HepG2 (cell line): ENCODE results near the gene ATL2. TPM values are rescaled to one million over a fixed set of nuclear protein-coding genes. Genes with fewer than 3 reads are reported as not detected.

Experiments used
- ATAC-seq: fragments of 200-7000 bp; cut with Tn5 transposase; 3 replicates; pipeline ENCODE4 v1.9.1; 2020; ENCODE audit warnings: mild to moderate bottlenecking, moderate library complexity
- BruUV-seq: library from RNA; stranded (reverse); fragments of 400-500 nt; replicated peaks from 2 replicates; lab custom pipeline; 2021; lab: Mats Ljungman, UMichigan
- CTCF ChIA-PET: fragments of 300-600 bp; formaldehyde crosslinking; extraction: SDS; loops from one replicate; lab custom pipeline; 2021; ENCODE audit warnings: low total read pairs, inconsistent platforms, low intra/inter-chr PET ratio; lab: Yijun Ruan, JAX
- POLR2A ChIA-PET: fragments of 350-600 bp; sonication (Branson Sonifier 250); formaldehyde crosslinking; loops from one replicate; lab custom pipeline; 2020; ENCODE audit warnings: antibody characterized with exemption, inconsistent platforms; lab: Yijun Ruan, JAX
- DNase-seq: peaks from one replicate; pipeline ENCODE4 v3.0.0-alpha.2; 2015; ENCODE audit warnings: low spot score
- FAIRE-seq: peaks from 3 replicates; lab custom pipeline; 2011; peaks lifted over from hg19 to GRCh38; lab: Jason Lieb, UNC
- H2AFZ ChIP-seq: one replicate; pipeline ENCODE4 v1.6.1; 2011; ENCODE audit warnings: low read length, inconsistent platforms
- H3K27ac ChIP-seq: fragments of 300-600 bp; 3 replicates; pipeline ENCODE4 v1.8.0; 2011; ENCODE audit warnings: mixed run types, mild to moderate bottlenecking, mixed read lengths, low read length, inconsistent platforms; ENCODE audit not compliant: insufficient read depth; ENCODE audit errors: extremely low read length
- H3K27me3 ChIP-seq, 2 experiments: fragments of 200-600 bp in 1 of 2; 2 replicates in 1 of 2; 3 replicates in 1 of 2; pipeline versions ENCODE4 v1.6.0 to v1.8.0; 2011; ENCODE audit warnings: low read length in 2 of 2, mild to moderate bottlenecking in 2 of 2, moderate library complexity in 2 of 2, inconsistent platforms in 1 of 2; ENCODE audit not compliant: insufficient read depth in 2 of 2, control insufficient read depth in 1 of 2
- H3K36me3 ChIP-seq, 2 experiments: fragments of 200-600 bp in 1 of 2; replicated peaks in 1 of 2; 2 replicates in 1 of 2; 3 replicates in 1 of 2; pipeline versions ENCODE4 v1.5.1 to v1.8.0; 2011; ENCODE audit warnings: low read length in 2 of 2, inconsistent platforms in 1 of 2; ENCODE audit not compliant: insufficient read depth in 2 of 2, control insufficient read depth in 1 of 2
- H3K4me1 ChIP-seq: 2 replicates; pipeline ENCODE4 v1.5.1; 2012; ENCODE audit warnings: low read length, inconsistent platforms; ENCODE audit not compliant: insufficient read depth
- H3K4me2 ChIP-seq: 2 replicates; pipeline ENCODE4 v1.6.0; 2011; ENCODE audit warnings: low read depth, low read length, inconsistent platforms
- H3K4me3 ChIP-seq, 3 experiments: fragments of 200-600 bp in 1 of 3; sonication (generic), shearing (Covaris generic) in 1 of 3; replicated peaks in 1 of 3; 2 replicates each; pipeline ENCODE4 v1.5.1; 2011 to 2016; ENCODE audit warnings: low read length in 3 of 3, inconsistent platforms in 2 of 3, low read depth in 2 of 3, mild to moderate bottlenecking in 2 of 3, control low read depth in 1 of 3, mixed read lengths in 1 of 3; ENCODE audit not compliant: insufficient read depth in 1 of 3
- H3K79me2 ChIP-seq: one replicate; pipeline ENCODE4 v1.6.1; 2011; ENCODE audit warnings: low read length, inconsistent platforms; ENCODE audit not compliant: insufficient read depth
- H3K9ac ChIP-seq: 2 replicates; pipeline ENCODE4 v1.6.0; 2011; ENCODE audit warnings: mild to moderate bottlenecking, low read depth, low read length, inconsistent platforms; ENCODE audit not compliant: insufficient read depth
- H3K9me3 ChIP-seq: 2 replicates; pipeline ENCODE4 v1.5.1; 2012; ENCODE audit warnings: mild to moderate bottlenecking, low read length
- H4K20me1 ChIP-seq: 2 replicates; pipeline ENCODE4 v1.6.0; 2011; ENCODE audit warnings: inconsistent platforms, mild to moderate bottlenecking, low read length, moderate library complexity; ENCODE audit not compliant: insufficient read depth
- CBX1 ChIP-seq: IDR thresholded peaks from one replicate; pipeline ENCODE4 v1.6.1; 2016; ENCODE audit warnings: antibody characterized with exemption, low read depth
- MAFF ChIP-seq: IDR thresholded peaks from 2 replicates; pipeline ENCODE4 v1.6.1; 2011; ENCODE audit warnings: low read depth, low read length, improper control_type of control experiment
- MAFK ChIP-seq, 2 experiments: IDR thresholded peaks in 1 of 2; conservative IDR thresholded peaks in 1 of 2; 2 replicates each; pipeline ENCODE4 v1.6.1; 2011; ENCODE audit warnings: improper control_type of control experiment in 2 of 2, low read length in 2 of 2
- RXRA ChIP-seq: sonication (generic); formaldehyde crosslinking; IDR thresholded peaks from 2 replicates; pipeline ENCODE4 v1.5.1; 2020; ENCODE audit warnings: missing genetic modification reagents
- ZNF530 ChIP-seq: sonication (generic); formaldehyde crosslinking; IDR thresholded peaks from 2 replicates; pipeline ENCODE4 v1.5.0; 2020; ENCODE audit warnings: low read depth, mild to moderate bottlenecking, missing genetic modification reagents
- ZNF841 ChIP-seq: sonication (generic); formaldehyde crosslinking; IDR thresholded peaks from 2 replicates; pipeline ENCODE4 v1.8.1; 2023; ENCODE audit warnings: missing genetic modification reagents, borderline replicate concordance
- WGBS: methylation state at CpG from one replicate; pipeline ENCODE4 v1.1.6; 2017; ENCODE audit warnings: low lambda C conversion rate; 5-methylcytosine and 5-hydroxymethylcytosine counted together
- in situ Hi-C: cut with HindIII; loops from 2 replicates; pipeline ENCODE4 v1.10.0; 2017; ENCODE audit warnings: low pct_unique_long_range_greater_than_20kb; ENCODE audit not compliant: extremely low pct_ligation_motif_present
- intact Hi-C: fragments of 100-400 bp; cut with micrococcal nuclease; formaldehyde crosslinking; loops from one replicate; pipeline ENCODE4 v1.10.0; 2022; ENCODE audit not compliant: unreplicated experiment
- polyA plus RNA-seq, 8 experiments: library from polyadenylated mRNA; depleted of rRNA in 3 of 8; stranded (reverse) in 7 of 8; unstranded in 1 of 8; fragments of >200 nt; fragmentation: Illumina TruSeq in 4 of 8; extraction: Trizol in 4 of 8; gene quantifications; 2 replicates each; pipeline versions ENCODE4 v1.2.1 to v1.2.3, GENCODE V29; 2011 to 2016; ENCODE audit warnings: low read depth in 4 of 8, missing spikeins in 1 of 8, mixed read lengths in 1 of 8; ENCODE audit not compliant: insufficient read depth in 1 of 8
- total RNA-seq, 5 experiments: library from RNA; depleted of rRNA; stranded (reverse); fragments of >200 nt; fragmentation: Illumina TruSeq; extraction: Trizol; gene quantifications; 2 replicates each; pipeline ENCODE4 v1.2.3, GENCODE V29; 2016; ENCODE audit warnings: low read depth in 1 of 5
- TF ChIP-seq, protein P1 (sequence below): sonication (generic); IDR thresholded peaks from 2 replicates; pipeline ENCODE4 v1.6.1; 2016; ENCODE audit warnings: low read depth, borderline replicate concordance
- TF ChIP-seq, protein P2 (sequence below): sonication (generic); formaldehyde crosslinking; conservative IDR thresholded peaks from 2 replicates; pipeline ENCODE4 v1.4.0; 2020; ENCODE audit warnings: missing genetic modification reagents

ATL2 gene
- total and polyA plus RNA-seq, 2 of the 13 experiments (the other 11 are each of a cell fraction or from before 2014, with no cell fraction given): 56.5 to 119 TPM

DNA sequence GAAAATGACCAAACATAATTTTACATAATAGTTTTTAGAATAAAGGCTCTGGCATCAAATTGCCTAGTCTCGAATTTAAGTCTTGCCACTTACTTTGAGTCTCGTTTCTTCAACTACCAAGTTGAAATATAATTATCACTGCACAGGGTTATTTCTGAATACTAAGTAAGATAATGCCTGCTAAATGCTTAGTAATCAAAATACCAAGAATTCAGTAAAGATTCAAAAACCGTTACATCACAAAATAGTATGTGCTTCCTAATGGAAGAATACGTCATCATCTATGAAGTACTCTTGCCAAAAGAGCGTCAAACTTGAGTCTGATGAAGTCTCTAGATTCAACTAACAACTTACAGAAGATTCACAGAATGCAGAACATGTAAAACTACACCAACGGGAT, 40.5 kb downstream of the ATL2 start:
- no TSS peak for BruUV-seq
- Histone ChIP-seq H3K36me3 (peaks cover 14 to 64% of the 10 kb centered on the region in 2 experiments), H3K9me3 (no peaks in the 10 kb centered on the region), H3K4me1 (no peaks in the 10 kb centered on the region), H2AFZ (no peak overlapping the region), H3K9ac (no peak overlapping the region), H3K4me2 (no peak overlapping the region), H3K4me3 (no peak overlapping the region), H3K79me2 (peaks cover 12% of the 10 kb centered on the region), H3K27ac (no peak overlapping the region), H3K27me3 (no peaks in the 10 kb centered on the region), H4K20me1 (peaks cover 5% of the 10 kb centered on the region; the same call in 1 of the 2 replicates)
- POLR2A ChIA-PET: no interaction called here
- CTCF ChIA-PET: no interaction called here
- 98% methylated on average over 6 of the region's 6 CpGs for WGBS
- DNase-seq (no peak), ATAC-seq (no peak), FAIRE-seq (peak; percentile 56)
- in situ Hi-C loops: no loop called here
- TF ChIP-seq ZNF841 (CRISPR knock-in tag): no peak
- TF ChIP-seq, protein P1, sequence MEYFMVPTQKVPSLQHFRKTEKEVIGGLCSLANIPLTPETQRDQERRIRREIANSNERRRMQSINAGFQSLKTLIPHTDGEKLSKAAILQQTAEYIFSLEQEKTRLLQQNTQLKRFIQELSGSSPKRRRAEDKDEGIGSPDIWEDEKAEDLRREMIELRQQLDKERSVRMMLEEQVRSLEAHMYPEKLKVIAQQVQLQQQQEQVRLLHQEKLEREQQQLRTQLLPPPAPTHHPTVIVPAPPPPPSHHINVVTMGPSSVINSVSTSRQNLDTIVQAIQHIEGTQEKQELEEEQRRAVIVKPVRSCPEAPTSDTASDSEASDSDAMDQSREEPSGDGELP: no peak
- TF ChIP-seq ZNF530 (CRISPR knock-in tag): no peak
- TF ChIP-seq, protein P2, sequence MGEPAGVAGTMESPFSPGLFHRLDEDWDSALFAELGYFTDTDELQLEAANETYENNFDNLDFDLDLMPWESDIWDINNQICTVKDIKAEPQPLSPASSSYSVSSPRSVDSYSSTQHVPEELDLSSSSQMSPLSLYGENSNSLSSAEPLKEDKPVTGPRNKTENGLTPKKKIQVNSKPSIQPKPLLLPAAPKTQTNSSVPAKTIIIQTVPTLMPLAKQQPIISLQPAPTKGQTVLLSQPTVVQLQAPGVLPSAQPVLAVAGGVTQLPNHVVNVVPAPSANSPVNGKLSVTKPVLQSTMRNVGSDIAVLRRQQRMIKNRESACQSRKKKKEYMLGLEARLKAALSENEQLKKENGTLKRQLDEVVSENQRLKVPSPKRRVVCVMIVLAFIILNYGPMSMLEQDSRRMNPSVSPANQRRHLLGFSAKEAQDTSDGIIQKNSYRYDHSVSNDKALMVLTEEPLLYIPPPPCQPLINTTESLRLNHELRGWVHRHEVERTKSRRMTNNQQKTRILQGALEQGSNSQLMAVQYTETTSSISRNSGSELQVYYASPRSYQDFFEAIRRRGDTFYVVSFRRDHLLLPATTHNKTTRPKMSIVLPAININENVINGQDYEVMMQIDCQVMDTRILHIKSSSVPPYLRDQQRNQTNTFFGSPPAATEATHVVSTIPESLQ (CRISPR knock-in tag): no peak
- TF ChIP-seq CBX1: no peak
- TF ChIP-seq MAFF: peak; percentile 83
- TF ChIP-seq RXRA (CRISPR knock-in tag): no peak
- peak; percentile 83 to 86 for TF ChIP-seq MAFK (conservative IDR thresholded peaks at IDR 0.05 in 1 of 2, IDR thresholded peaks at IDR 0.05 in 1 of 2; ENCODE audit: low read length in 2 of 2)
- intact Hi-C loops: no loop called here
